KMS-11 (cell line): Measurements from ENCODE around the gene EDNRB.
"Not testable (repeated sequence)": the region's sequence is repeated elsewhere in the genome, so short reads cannot be mapped to it uniquely, and the experiment has no call there.

ENCODE experiments used
- H2AFZ ChIP-seq: fragments of 200-600 bp; sonication (generic); 2 replicates; pipeline ENCODE4 v1.6.1; 2016; ENCODE audit warnings: antibody characterized with exemption, mixed run types, low read depth
- H3K27ac ChIP-seq: fragments of 200-600 bp; sonication (generic); 2 replicates; pipeline ENCODE4 v1.6.1; 2016; ENCODE audit warnings: mild to moderate bottlenecking, mixed run types
- H3K27me3 ChIP-seq: fragments of 200-600 bp; sonication (generic); 2 replicates; pipeline ENCODE4 v1.6.1; 2017; ENCODE audit warnings: mild to moderate bottlenecking, low read depth, mixed run types, moderate library complexity; ENCODE audit not compliant: insufficient read depth
- H3K36me3 ChIP-seq: fragments of 200-600 bp; sonication (generic); 2 replicates; pipeline ENCODE4 v1.6.1; 2017; ENCODE audit warnings: mild to moderate bottlenecking, mixed run types; ENCODE audit not compliant: insufficient read depth
- H3K4me1 ChIP-seq: fragments of 200-600 bp; sonication (generic); 2 replicates; pipeline ENCODE4 v1.6.1; 2016; ENCODE audit warnings: mild to moderate bottlenecking, low read depth, mixed run types; ENCODE audit not compliant: poor library complexity, severe bottlenecking
- H3K4me2 ChIP-seq: fragments of 200-600 bp; sonication (generic); 2 replicates; pipeline ENCODE4 v1.7.0; 2016; ENCODE audit warnings: mild to moderate bottlenecking, mixed run types
- H3K4me3 ChIP-seq: fragments of 200-600 bp; sonication (generic); IDR thresholded peaks from 2 replicates; pipeline ENCODE4 v1.6.1; 2017; ENCODE audit warnings: low read depth, low read length, mixed read lengths; ENCODE audit not compliant: insufficient read depth
- H3K79me2 ChIP-seq: fragments of 200-600 bp; sonication (generic); 2 replicates; pipeline ENCODE4 v1.6.1; 2016; ENCODE audit warnings: low read depth, mixed run types; ENCODE audit not compliant: insufficient read depth
- H3K9ac ChIP-seq: fragments of 200-600 bp; sonication (generic); 2 replicates; pipeline ENCODE4 v1.6.1; 2016; ENCODE audit warnings: mild to moderate bottlenecking, mixed run types
- H4K20me1 ChIP-seq: fragments of 200-600 bp; sonication (generic); 2 replicates; pipeline ENCODE4 v1.6.1; 2016; ENCODE audit warnings: mild to moderate bottlenecking, mixed run types; ENCODE audit not compliant: insufficient read depth
- CTCF ChIP-seq: fragments of 200-600 bp; sonication (generic); conservative IDR thresholded peaks from 2 replicates; pipeline ENCODE4 v1.6.1; 2017; ENCODE audit warnings: low read depth, mild to moderate bottlenecking, antibody characterized with exemption, low read length, moderate library complexity, mixed read lengths

The EDNRB gene

GRCh38 chr13:77946522-77946921 is 27.9 kb upstream of the EDNRB start:
- Histone ChIP-seq H3K27me3 (no peaks in the 10 kb centered on the region), H3K79me2 (no peaks in the 10 kb centered on the region), H2AFZ (no peak overlapping the region)

GRCh38 chr13:77935063-77935462 is 16.4 kb upstream of the EDNRB start:
- not testable (repeated sequence) for H3K4me2 ChIP-seq, H3K27me3 ChIP-seq

More at GRCh38 chr13:77946522-77946921, 27.9 kb upstream of the EDNRB start:
- H3K27ac ChIP-seq = no peak overlapping the region
- H3K4me2 ChIP-seq = no peak overlapping the region
- H3K9ac ChIP-seq = no peak overlapping the region
- no peaks in the 10 kb centered on the region for H3K4me1 ChIP-seq
- H4K20me1 ChIP-seq = no peaks in the 10 kb centered on the region
- no peak for TF ChIP-seq CTCF
- no peaks in the 10 kb centered on the region for H3K36me3 ChIP-seq
- no peak overlapping the region for H3K4me3 ChIP-seq

DNA sequence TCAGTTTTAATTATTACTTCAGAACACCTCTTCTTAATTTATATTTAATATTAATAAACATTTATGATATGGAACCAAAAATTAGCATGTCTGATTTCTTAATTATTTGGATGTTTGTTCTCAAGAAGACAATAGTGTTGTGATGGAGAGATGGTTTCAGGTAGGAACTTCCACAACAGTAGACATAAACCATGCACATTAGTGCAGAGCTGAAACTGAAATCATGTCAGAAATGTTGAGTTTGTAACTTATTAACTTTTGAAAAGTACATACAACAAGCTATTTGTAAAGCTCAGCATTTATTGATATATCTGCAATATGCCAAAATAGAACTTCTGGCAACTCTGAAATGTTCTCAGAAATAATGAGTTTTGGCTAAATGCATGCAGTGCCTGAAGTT is 11.8 kb upstream of the EDNRB start:
- TF ChIP-seq CTCF = no peak
- H3K4me3 ChIP-seq = no peak overlapping the region
- H3K27me3 ChIP-seq = no peaks in the 10 kb centered on the region
- H3K27ac ChIP-seq = no peak overlapping the region
- no peak overlapping the region for H3K4me2 ChIP-seq
- no peak overlapping the region for H3K9ac ChIP-seq
- no peaks in the 10 kb centered on the region for H3K36me3 ChIP-seq
- H3K79me2 ChIP-seq = no peaks in the 10 kb centered on the region
- H4K20me1 ChIP-seq = no peaks in the 10 kb centered on the region
- H3K4me1 ChIP-seq = no peaks in the 10 kb centered on the region
- no peak overlapping the region for H2AFZ ChIP-seq

More at GRCh38 chr13:77935063-77935462, 16.4 kb upstream of the EDNRB start:
- not testable (repeated sequence) for H3K4me1 ChIP-seq, H3K36me3 ChIP-seq, H3K4me3 ChIP-seq, H2AFZ ChIP-seq, H3K9ac ChIP-seq, H3K27ac ChIP-seq, H3K79me2 ChIP-seq, H4K20me1 ChIP-seq

- H4K20me1 ChIP-seq = no peaks in the 10 kb centered on the region
- H3K4me2 ChIP-seq = no peak overlapping the region
- no peak overlapping the region for H3K4me3 ChIP-seq
- no peaks in the 10 kb centered on the region for H3K4me1 ChIP-seq
- H3K27me3 ChIP-seq = no peaks in the 10 kb centered on the region
- H3K27ac ChIP-seq = no peak overlapping the region
- no peaks in the 10 kb centered on the region for H3K79me2 ChIP-seq
- no peaks in the 10 kb centered on the region for H3K36me3 ChIP-seq
- no peak overlapping the region for H2AFZ ChIP-seq
- no peak overlapping the region for H3K9ac ChIP-seq
- TF ChIP-seq CTCF = no peak
Measured at GRCh38 chr13:77928909-77929308, 10.3 kb upstream of the EDNRB start.

- no peak overlapping the region for H3K4me2 ChIP-seq
- no peak overlapping the region for H2AFZ ChIP-seq
- no peaks in the 10 kb centered on the region for H3K36me3 ChIP-seq
- H4K20me1 ChIP-seq = no peaks in the 10 kb centered on the region
- H3K27me3 ChIP-seq = no peaks in the 10 kb centered on the region
- H3K79me2 ChIP-seq = no peaks in the 10 kb centered on the region
- TF ChIP-seq CTCF = no peak
- H3K4me1 ChIP-seq = no peaks in the 10 kb centered on the region
- no peak overlapping the region for H3K4me3 ChIP-seq
- H3K27ac ChIP-seq = no peak overlapping the region
- no peak overlapping the region for H3K9ac ChIP-seq
Measured at GRCh38 chr13:77925616-77926015, 7.0 kb upstream of the EDNRB start.
